ENCODE data around the gene SLC22A12. TPM values are rescaled to one million over a fixed set of nuclear protein-coding genes. Genes with fewer than 3 reads are reported as not detected.

Gene SLC22A12
- total RNA-seq, 4 donors from 2014 or later, result not detected

GRCh38 chr11:64642871-64643255, 51.8 kb downstream of the SLC22A12 start:
- H3K27me3 ChIP-seq, result peaks cover 2 to 97% (median 10%) of the 10 kb centered on the region in 4 donors

GRCh38 chr11:64643256-64643881, 52.3 kb downstream of the SLC22A12 start:
- intact Hi-C loops (cut with DNase I), result no loop called here
- no peak for DNase-seq
- Histone ChIP-seq H3K27ac (no peak overlapping the region), H3K27me3 (peaks cover 0 to 97% (median 7%) of the 10 kb centered on the region in 4 donors), H3K9me3 (no peaks in the 10 kb centered on the region), H3K4me3 (peak overlapping the region in 3 of 4 donors; percentile 28 to 53 (median 32)), H3K36me3 (no peaks in the 10 kb centered on the region), H3K4me1 (peaks cover 0 to 18% (median 5%) of the 10 kb centered on the region in 3 donors)
- TF ChIP-seq POLR2A (IDR thresholded peaks at IDR 0.05), result no peak
- TF ChIP-seq CTCF (IDR thresholded peaks at IDR 0.05), result no peak
- whole genome bisulfite sequencing, 2 donors, result 1 to 3% methylated on average over 15 to 30 of the region's 53 CpGs

More at GRCh38 chr11:64642871-64643255, 51.8 kb downstream of the SLC22A12 start:
- intact Hi-C loops (cut with DNase I), result no loop called here
- WGBS, 2 donors, result 0% methylated on average over 4 to 9 of the region's 36 CpGs
- no peak for TF ChIP-seq POLR2A (IDR thresholded peaks at IDR 0.05)
- TF ChIP-seq CTCF (IDR thresholded peaks at IDR 0.05), result no peak
- Histone ChIP-seq H3K27ac (no peak overlapping the region), H3K4me3 (peak overlapping the region in 3 of 4 donors; percentile 28 to 53 (median 32)), H3K9me3 (no peaks in the 10 kb centered on the region), H3K4me1 (peaks cover 0 to 23% (median 5%) of the 10 kb centered on the region in 3 donors), H3K36me3 (no peaks in the 10 kb centered on the region)
- no peak for DNase-seq

- Histone ChIP-seq H3K4me1 (peaks cover 0 to 17% (median 5%) of the 10 kb centered on the region in 3 donors), H3K27ac (no peak overlapping the region), H3K36me3 (no peaks in the 10 kb centered on the region), H3K4me3 (peak overlapping the region in 2 of 4 donors; percentile 32 to 53), H3K27me3 (peaks cover 0 to 96% (median 7%) of the 10 kb centered on the region in 4 donors), H3K9me3 (no peaks in the 10 kb centered on the region)
- TF ChIP-seq CTCF (IDR thresholded peaks at IDR 0.05), result no peak
- TF ChIP-seq POLR2A (IDR thresholded peaks at IDR 0.05), result no peak
- intact Hi-C loops (cut with DNase I), result no loop called here
- 20 to 28% methylated on average over 10 to 12 of the region's 19 CpGs for WGBS, 2 donors
- DNase-seq, result no peak
Observed at GRCh38 chr11:64643920-64644646, 53.1 kb downstream of the SLC22A12 start.

GRCh38 chr11:64644647-64645275, 53.7 kb downstream of the SLC22A12 start:
- H3K4me3 ChIP-seq, result no peak overlapping the region
- no peak for TF ChIP-seq CTCF (IDR thresholded peaks at IDR 0.05)
- no peak for TF ChIP-seq POLR2A (IDR thresholded peaks at IDR 0.05)
- WGBS, 2 donors, result 32 to 35% methylated on average over 9 to 11 of the region's 11 CpGs
- H3K27me3 ChIP-seq, result peaks cover 0 to 91% (median 7%) of the 10 kb centered on the region in 4 donors
- no peak overlapping the region for H3K27ac ChIP-seq
- intact Hi-C loops (cut with DNase I), result no loop called here
- no peaks in the 10 kb centered on the region for H3K9me3 ChIP-seq
- no peaks in the 10 kb centered on the region for H3K36me3 ChIP-seq
- H3K4me1 ChIP-seq, result peaks cover 0 to 17% (median 5%) of the 10 kb centered on the region in 3 donors
- DNase-seq, result no peak
